ENCODE results near the gene SHE. TPM values are rescaled to one million over a fixed set of nuclear protein-coding genes. Genes with fewer than 3 reads are reported as not detected.

Gene SHE
- total and polyA plus RNA-seq, 2 donors (not counting 3 experiments of a cell fraction or from before 2014, with no cell fraction given), result 30.1 to 52.7 TPM

DNA sequence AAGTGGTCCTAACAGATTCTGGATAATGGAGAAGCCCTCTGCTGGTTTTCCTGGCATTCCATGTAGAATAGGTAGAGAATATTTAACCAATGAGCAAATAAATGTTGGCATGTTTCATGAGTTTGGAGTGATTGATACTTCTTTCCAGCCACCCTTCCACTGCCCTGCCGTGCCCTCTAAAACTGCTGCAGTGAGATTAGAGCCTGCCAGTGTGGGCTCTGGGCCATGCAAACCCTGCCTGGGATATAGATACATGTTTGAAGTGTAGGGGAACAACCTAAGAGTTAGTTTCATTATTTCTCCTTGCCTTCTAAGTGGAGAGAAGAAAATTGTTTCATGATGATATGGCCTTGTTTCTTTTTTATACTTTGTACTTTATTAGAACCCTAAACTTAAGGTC is 45.8 kb upstream of the SHE start:
- Histone ChIP-seq H3K9me1 (replicated peaks; ENCODE audit: control insufficient read depth, extremely low read depth, insufficient read depth, low read length) (no peaks in the 10 kb centered on the region), H3K9me3 (replicated peaks; ENCODE audit: control insufficient read depth, insufficient read depth, low read length) (no peaks in the 10 kb centered on the region), H3K4me1 (ENCODE audit: control insufficient read depth, extremely low read depth, insufficient read depth, low read length) (peaks cover 6% of the 10 kb centered on the region), H3K36me3 (ENCODE audit: control insufficient read depth in 2 of 2, extremely low read depth in 1 of 2, insufficient read depth in 2 of 2, low read length in 2 of 2) (peaks cover 29 to 36% of the 10 kb centered on the region in 2 experiments), H3K4me3 (replicated peaks in 1 of 3; ENCODE audit: insufficient read depth in 1 of 3, low read depth in 1 of 3, low read length in 3 of 3) (no peak overlapping the region), H4K20me1 (replicated peaks; ENCODE audit: control insufficient read depth, extremely low read depth, insufficient read depth, low read length) (no peaks in the 10 kb centered on the region), H2AFZ (ENCODE audit: low read depth, low read length) (no peak overlapping the region), H3K9ac (replicated peaks; ENCODE audit: extremely low read depth, insufficient read depth, low read length) (no peak overlapping the region), H3K4me2 (ENCODE audit: insufficient read depth, low read length) (no peak overlapping the region), H3K27me3 (ENCODE audit: control insufficient read depth in 2 of 2, insufficient read depth in 2 of 2, low read length in 2 of 2) (no peaks in the 10 kb centered on the region), H3K79me2 (ENCODE audit: control insufficient read depth, insufficient read depth, low read length) (no peaks in the 10 kb centered on the region), H3K27ac (ENCODE audit: insufficient read depth, low read depth, low read length) (no peak overlapping the region)
- POLR2A ChIA-PET, result no interaction called here
- no TSS peak for BruUV-seq (replicated peaks)
- CTCF ChIA-PET, result interaction anchor here (1.6 to 7.4 kb wide), 4 partner anchors 27 to 93 kb away, joined by 7 to 489 read pairs (median 20); no protein-coding TSS in a partner anchor
- intact Hi-C loops (cut with micrococcal nuclease) (no loop called here), dilution Hi-C loops (cut with MboI; ENCODE audit: extremely low pct_ligation_motif_present, low sequenced_read_pairs) (no loop called here)
- no peak for TF ChIP-seq EZH2 (IDR thresholded peaks at IDR 0.05; ENCODE audit: borderline replicate concordance, low read depth, low read length, severe bottlenecking)
- no peak for TF ChIP-seq MYC (IDR thresholded peaks at IDR 0.05; ENCODE audit: low read depth, low read length)
- no peak for TF ChIP-seq FOS (IDR thresholded peaks at IDR 0.05; ENCODE audit: borderline replicate concordance, insufficient read depth, low read length)
- no peak for TF ChIP-seq GATA2 (IDR thresholded peaks at IDR 0.05; ENCODE audit: insufficient read depth, insufficient read length, low read depth, low read length)
- TF ChIP-seq, protein P1, sequence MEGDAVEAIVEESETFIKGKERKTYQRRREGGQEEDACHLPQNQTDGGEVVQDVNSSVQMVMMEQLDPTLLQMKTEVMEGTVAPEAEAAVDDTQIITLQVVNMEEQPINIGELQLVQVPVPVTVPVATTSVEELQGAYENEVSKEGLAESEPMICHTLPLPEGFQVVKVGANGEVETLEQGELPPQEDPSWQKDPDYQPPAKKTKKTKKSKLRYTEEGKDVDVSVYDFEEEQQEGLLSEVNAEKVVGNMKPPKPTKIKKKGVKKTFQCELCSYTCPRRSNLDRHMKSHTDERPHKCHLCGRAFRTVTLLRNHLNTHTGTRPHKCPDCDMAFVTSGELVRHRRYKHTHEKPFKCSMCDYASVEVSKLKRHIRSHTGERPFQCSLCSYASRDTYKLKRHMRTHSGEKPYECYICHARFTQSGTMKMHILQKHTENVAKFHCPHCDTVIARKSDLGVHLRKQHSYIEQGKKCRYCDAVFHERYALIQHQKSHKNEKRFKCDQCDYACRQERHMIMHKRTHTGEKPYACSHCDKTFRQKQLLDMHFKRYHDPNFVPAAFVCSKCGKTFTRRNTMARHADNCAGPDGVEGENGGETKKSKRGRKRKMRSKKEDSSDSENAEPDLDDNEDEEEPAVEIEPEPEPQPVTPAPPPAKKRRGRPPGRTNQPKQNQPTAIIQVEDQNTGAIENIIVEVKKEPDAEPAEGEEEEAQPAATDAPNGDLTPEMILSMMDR (IDR thresholded peaks at IDR 0.05; ENCODE audit: extremely low read depth in 1 of 2, insufficient read depth in 1 of 2, low read depth in 1 of 2, low read length in 2 of 2), result no peak
- TF ChIP-seq POLR2AphosphoS5 (IDR thresholded peaks at IDR 0.05; ENCODE audit: insufficient read depth, low read depth, low read length), result no peak
- TF ChIP-seq MAX (IDR thresholded peaks at IDR 0.05; ENCODE audit: insufficient read depth, insufficient read length), result no peak
- no peak for TF ChIP-seq JUN (IDR thresholded peaks at IDR 0.05; ENCODE audit: borderline replicate concordance, insufficient read depth, insufficient read length, low read depth)
- TF ChIP-seq POLR2A (IDR thresholded peaks at IDR 0.05; ENCODE audit: low read depth, low read length), result no peak
- no peak for FAIRE-seq
- DNase-seq (ENCODE audit: low read depth, low spot score), result peak; percentile 42
